Measurements from ENCODE around the gene KRT3. TPM values are rescaled to one million over a fixed set of nuclear protein-coding genes. Genes with fewer than 3 reads are reported as not detected.

Gene KRT3
- total and polyA plus RNA-seq, 9 of the 15 experiments (the other 6 are each of a cell fraction or from before 2014, with no cell fraction given): not detected

DNA sequence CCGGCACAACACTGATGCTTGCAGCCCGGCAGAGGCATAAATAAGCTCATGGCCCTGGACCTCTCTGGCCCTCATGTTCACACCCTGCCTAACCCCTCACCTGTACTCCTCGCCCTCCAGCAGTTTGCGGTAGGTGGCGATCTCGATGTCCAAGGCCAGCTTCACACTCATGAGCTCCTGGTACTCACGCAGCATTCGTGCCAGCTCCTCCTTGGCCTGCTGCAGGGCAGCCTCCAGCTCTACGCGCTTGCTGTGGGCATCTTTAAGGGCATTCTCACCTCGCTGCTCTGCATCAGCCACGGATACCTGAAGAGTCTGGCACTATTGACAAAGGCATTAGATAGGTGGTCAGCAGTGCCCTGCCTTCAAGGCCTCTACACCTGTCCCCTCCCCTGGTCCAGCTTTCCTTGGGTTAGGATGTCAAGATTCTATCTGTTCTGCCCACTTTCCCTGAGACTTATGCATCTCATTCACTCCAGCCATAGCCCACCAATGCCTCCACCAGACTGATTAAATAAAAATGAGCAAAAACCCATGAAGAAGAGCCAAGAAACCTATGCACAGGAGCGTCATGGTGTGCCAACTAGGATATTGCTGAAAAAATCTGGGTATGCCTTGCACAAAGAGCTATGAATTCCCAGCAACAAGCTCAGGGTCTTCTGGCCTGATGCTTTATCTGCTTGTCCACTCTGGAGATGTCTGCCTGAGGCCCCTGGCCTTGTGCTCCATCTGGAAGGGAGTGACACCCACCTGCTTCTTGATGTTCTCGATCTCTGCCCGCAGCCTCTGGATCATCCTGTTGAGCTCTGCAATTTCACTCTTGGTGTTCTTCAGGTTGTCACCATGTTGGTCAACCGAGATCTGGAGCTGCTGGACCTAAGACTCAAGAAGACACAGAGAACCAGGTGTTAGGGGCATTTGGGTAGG, 11.9 kb upstream of the KRT3 start:
- Histone ChIP-seq H2AFZ (ENCODE audit: low read depth, low read length) (no peak overlapping the region), H4K20me1 (replicated peaks; ENCODE audit: control insufficient read depth, insufficient read depth, low read length) (peaks cover 4% of the 10 kb centered on the region; the same call in 1 of the 2 replicates), H3K36me3 (ENCODE audit: control insufficient read depth, insufficient read depth, low read length) (no peaks in the 10 kb centered on the region), H3K9me3 (replicated peaks; ENCODE audit: control insufficient read depth, insufficient read depth, low read depth, low read length) (no peaks in the 10 kb centered on the region), H3K27ac (ENCODE audit: extremely low read depth, low read depth, low read length) (no peak overlapping the region), H3K27me3 (ENCODE audit: control insufficient read depth in 2 of 2, insufficient read depth in 2 of 2, low read length in 2 of 2) (peaks cover 27 to 54% of the 10 kb centered on the region in 2 experiments), H3K79me2 (ENCODE audit: control insufficient read depth, insufficient read depth, low read length) (no peaks in the 10 kb centered on the region), H3K4me3 (no peak overlapping the region), H3K4me2 (ENCODE audit: insufficient read depth, low read length) (no peak overlapping the region), H3K4me1 (replicated peaks in 1 of 2; ENCODE audit: control insufficient read depth in 2 of 2, insufficient read depth in 2 of 2, low read length in 2 of 2) (no peaks in the 10 kb centered on the region; a peak in 1 of 5 replicates), H3K9ac (ENCODE audit: insufficient read depth in 1 of 2, low read depth in 2 of 2, low read length in 2 of 2) (no peak overlapping the region; a peak in 1 of 4 replicates), H3K9me1 (ENCODE audit: control insufficient read depth, insufficient read depth, low read length) (no peaks in the 10 kb centered on the region)
- peak; percentile 45; the same call in 2 of the 3 replicates for ATAC-seq
- no peak for DNase-seq (ENCODE audit: extremely low read depth in 1 of 4, low spot score in 3 of 4)
- intact Hi-C loops (cut with micrococcal nuclease) (no loop called here), in situ Hi-C loops (cut with MboI) (no loop called here)
- POLR2A ChIA-PET: interaction anchor here (0.6 to 2.3 kb wide), 5 partner anchors 9 to 393 kb away, joined by 3 to 11 read pairs (median 5); no protein-coding TSS in a partner anchor
- CTCF ChIA-PET (ENCODE audit: low intra/inter-chr PET ratio): no interaction called here
- BruUV-seq (replicated peaks): no TSS peak
- no peak for FAIRE-seq
- TF ChIP-seq ZNF830 (CRISPR knock-in tag; IDR thresholded peaks at IDR 0.05): no peak
- TF ChIP-seq ADNP (tag; IDR thresholded peaks at IDR 0.05): no peak
- no peak for TF ChIP-seq RFX7 (CRISPR knock-in tag; IDR thresholded peaks at IDR 0.05)
- no peak for TF ChIP-seq GATAD2A (IDR thresholded peaks at IDR 0.05)
- TF ChIP-seq ZNF79 (CRISPR knock-in tag; IDR thresholded peaks at IDR 0.05; ENCODE audit: low read depth): no peak
- TF ChIP-seq RNF219 (CRISPR knock-in tag; IDR thresholded peaks at IDR 0.05): no peak
- no peak for TF ChIP-seq ZNF175 (CRISPR knock-in tag; IDR thresholded peaks at IDR 0.05; ENCODE audit: low read depth)
- 10% methylated on average over 16 of the region's 16 CpGs for WGBS (ENCODE audit: insufficient coverage, low coverage, missing lambda C conversion rate)
